H1 (cell line): ENCODE data around the gene VPS9D1.

Source experiments
- CEBPB ChIP-seq: IDR thresholded peaks from 2 replicates; pipeline ENCODE4 v1.6.1; 2012; ENCODE audit warnings: low read depth, low read length
- CREB1 ChIP-seq: IDR thresholded peaks from 2 replicates; pipeline ENCODE4 v1.6.1; 2012; ENCODE audit warnings: inconsistent platforms
- EZH2 ChIP-seq: fragments of 200-600 bp; sonication (generic); IDR thresholded peaks from 2 replicates; pipeline ENCODE4 v1.7.1; 2012; ENCODE audit warnings: low read depth, mild to moderate bottlenecking, moderate library complexity, low read length, inconsistent platforms; ENCODE audit not compliant: severe bottlenecking
- NRF1 ChIP-seq: IDR thresholded peaks from 2 replicates; pipeline ENCODE4 v1.6.1; 2011; ENCODE audit warnings: mild to moderate bottlenecking, low read depth, low read length, improper control_type of control experiment
- POLR2AphosphoS5 ChIP-seq: IDR thresholded peaks from 2 replicates; pipeline ENCODE4 v1.6.1; 2011; ENCODE audit warnings: low read depth, low read length
- RAD21 ChIP-seq, 2 experiments: IDR thresholded peaks in 1 of 2; conservative IDR thresholded peaks in 1 of 2; 2 replicates each; pipeline ENCODE4 v1.6.1; 2011; ENCODE audit warnings: low read depth in 2 of 2, low read length in 2 of 2, improper control_type of control experiment in 1 of 2, inconsistent platforms in 1 of 2, mild to moderate bottlenecking in 1 of 2, moderate library complexity in 1 of 2
- SP1 ChIP-seq: IDR thresholded peaks from 2 replicates; pipeline ENCODE4 v1.6.1; 2011; ENCODE audit warnings: low read depth, low read length
- YY1 ChIP-seq: IDR thresholded peaks from 2 replicates; pipeline ENCODE4 v1.6.1; 2011; ENCODE audit warnings: low read depth, mild to moderate bottlenecking, low read length
- TF ChIP-seq, protein P1 (sequence below), 3 experiments: IDR thresholded peaks; 1 replicate in 2 of 3; 2 replicates in 1 of 3; pipeline versions ENCODE4 v1.5.1 to v1.6.1; 2011; ENCODE audit warnings: low read length in 3 of 3, mild to moderate bottlenecking in 3 of 3, inconsistent platforms in 2 of 3, low read depth in 1 of 3, moderate library complexity in 1 of 3; ENCODE audit not compliant: insufficient read depth in 1 of 3; ENCODE audit errors: control extremely low read depth in 1 of 3
- TF ChIP-seq, protein P2 (sequence below): IDR thresholded peaks from 2 replicates; pipeline ENCODE4 v1.6.1; 2011; ENCODE audit warnings: low read depth, mild to moderate bottlenecking, low read length; ENCODE audit not compliant: insufficient read depth
- TF ChIP-seq, protein P3 (sequence below): IDR thresholded peaks from 2 replicates; pipeline ENCODE4 v1.6.1; 2012; ENCODE audit warnings: inconsistent platforms

DNA sequence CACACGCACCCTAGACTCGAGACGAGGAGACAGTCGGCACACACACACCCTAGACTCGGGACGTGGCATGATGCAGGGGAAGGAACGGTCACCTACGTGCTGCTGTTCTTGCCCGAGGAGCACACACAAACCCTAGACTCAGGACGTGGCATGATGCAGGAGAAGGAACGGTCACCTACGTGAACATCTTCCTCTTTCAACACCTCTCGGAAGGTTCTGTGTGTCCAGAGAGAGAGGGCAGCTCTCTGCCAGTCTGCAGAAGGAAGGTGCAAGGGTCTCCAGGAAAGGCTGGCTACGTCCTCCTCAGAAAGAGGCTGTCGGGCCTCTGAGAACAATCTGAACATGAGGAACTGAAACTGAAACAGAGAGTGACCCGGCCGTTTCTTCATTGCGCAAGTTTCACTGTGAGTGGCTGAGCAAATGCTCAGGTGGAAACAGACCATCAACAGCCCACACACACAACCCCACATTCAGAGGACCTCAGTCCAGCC, 44.1 kb upstream of the VPS9D1 start:
- TF ChIP-seq CEBPB: no peak
- no peak for TF ChIP-seq SP1
- TF ChIP-seq, protein P1, sequence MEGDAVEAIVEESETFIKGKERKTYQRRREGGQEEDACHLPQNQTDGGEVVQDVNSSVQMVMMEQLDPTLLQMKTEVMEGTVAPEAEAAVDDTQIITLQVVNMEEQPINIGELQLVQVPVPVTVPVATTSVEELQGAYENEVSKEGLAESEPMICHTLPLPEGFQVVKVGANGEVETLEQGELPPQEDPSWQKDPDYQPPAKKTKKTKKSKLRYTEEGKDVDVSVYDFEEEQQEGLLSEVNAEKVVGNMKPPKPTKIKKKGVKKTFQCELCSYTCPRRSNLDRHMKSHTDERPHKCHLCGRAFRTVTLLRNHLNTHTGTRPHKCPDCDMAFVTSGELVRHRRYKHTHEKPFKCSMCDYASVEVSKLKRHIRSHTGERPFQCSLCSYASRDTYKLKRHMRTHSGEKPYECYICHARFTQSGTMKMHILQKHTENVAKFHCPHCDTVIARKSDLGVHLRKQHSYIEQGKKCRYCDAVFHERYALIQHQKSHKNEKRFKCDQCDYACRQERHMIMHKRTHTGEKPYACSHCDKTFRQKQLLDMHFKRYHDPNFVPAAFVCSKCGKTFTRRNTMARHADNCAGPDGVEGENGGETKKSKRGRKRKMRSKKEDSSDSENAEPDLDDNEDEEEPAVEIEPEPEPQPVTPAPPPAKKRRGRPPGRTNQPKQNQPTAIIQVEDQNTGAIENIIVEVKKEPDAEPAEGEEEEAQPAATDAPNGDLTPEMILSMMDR (IDR thresholded peaks at IDR 0.05; ENCODE audit: control extremely low read depth in 1 of 3, insufficient read depth in 1 of 3, low read depth in 1 of 3, low read length in 3 of 3): no peak
- TF ChIP-seq, protein P2, sequence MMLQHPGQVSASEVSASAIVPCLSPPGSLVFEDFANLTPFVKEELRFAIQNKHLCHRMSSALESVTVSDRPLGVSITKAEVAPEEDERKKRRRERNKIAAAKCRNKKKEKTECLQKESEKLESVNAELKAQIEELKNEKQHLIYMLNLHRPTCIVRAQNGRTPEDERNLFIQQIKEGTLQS: no peak
- TF ChIP-seq, protein P3, sequence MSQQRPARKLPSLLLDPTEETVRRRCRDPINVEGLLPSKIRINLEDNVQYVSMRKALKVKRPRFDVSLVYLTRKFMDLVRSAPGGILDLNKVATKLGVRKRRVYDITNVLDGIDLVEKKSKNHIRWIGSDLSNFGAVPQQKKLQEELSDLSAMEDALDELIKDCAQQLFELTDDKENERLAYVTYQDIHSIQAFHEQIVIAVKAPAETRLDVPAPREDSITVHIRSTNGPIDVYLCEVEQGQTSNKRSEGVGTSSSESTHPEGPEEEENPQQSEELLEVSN: no peak
- TF ChIP-seq RAD21 (IDR thresholded peaks at IDR 0.05 in 1 of 2, conservative IDR thresholded peaks at IDR 0.05 in 1 of 2; ENCODE audit: low read depth in 2 of 2, low read length in 2 of 2): no peak
- no peak for TF ChIP-seq YY1
- no peak for TF ChIP-seq EZH2
- TF ChIP-seq CREB1: no peak
- TF ChIP-seq NRF1: no peak
- no peak for TF ChIP-seq POLR2AphosphoS5
